ENCODE measurements around the gene TMEM234.
A peak's percentile ranks its signal among the peaks of the same experiment; 100 is the strongest.

The TMEM234 gene

DNA sequence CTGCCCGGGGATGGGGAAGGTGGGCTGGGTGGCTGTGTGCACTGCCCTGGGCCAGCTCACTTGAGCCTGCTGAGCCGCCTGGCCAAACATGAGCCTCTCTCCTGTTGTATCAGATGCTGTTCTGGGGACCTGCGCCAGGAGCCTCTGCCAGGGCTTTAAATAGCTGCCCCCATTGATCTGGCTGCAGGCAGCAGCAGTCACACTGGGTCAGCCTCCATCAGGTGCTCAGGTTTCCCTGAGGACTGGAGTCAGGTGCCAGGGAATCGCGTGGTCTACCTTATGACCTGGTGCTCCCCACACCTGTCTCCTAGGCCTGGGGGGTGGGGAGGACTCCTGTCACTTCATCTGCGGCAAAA is 22.5 kb downstream of the TMEM234 start:
- no peak for DNase-seq (ENCODE audit: low read depth)

GRCh38 chr1:32199043-32199716 is 23.0 kb downstream of the TMEM234 start:
- no peak for DNase-seq (ENCODE audit: low read depth)

DNA sequence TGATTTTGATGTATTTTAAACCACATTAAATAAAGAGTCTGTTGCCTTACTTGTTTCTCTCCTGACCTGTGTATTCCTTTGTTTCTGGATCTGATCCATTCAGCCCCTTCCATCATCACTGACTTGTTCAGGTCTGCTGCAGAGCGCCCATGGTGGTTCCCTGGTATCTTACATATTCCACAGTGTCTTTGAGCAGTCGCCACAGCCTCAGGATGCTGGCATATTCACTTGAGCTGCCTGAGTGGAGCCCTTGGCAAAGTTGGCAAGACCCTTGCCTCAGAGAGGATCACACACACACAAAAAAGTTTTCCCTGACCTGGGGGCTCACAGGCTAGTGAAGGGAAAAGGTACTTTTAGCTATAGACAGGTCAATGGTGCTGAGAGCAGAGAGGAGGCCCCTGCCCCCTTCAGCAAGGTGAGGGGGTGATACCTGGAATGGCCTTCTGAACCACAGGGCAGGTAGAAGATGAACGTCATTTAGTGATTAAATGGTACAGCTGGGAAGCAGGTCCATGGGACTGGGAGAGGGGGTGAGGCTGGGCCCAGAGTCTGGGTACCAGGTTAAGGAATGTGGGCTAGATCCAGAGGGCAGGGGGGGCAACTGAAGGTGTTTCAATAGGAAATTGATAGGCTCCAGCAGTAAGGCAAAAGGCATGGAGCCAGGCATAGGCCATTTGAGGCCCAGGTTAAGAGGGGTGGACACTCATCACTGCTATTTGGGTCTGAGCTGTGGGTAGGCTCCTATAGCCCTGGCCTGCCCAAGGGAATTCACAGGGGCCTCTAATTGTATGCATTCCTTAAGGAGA is 23.7 kb downstream of the TMEM234 start:
- DNase-seq (ENCODE audit: low read depth) = no peak

GRCh38 chr1:32197837-32198236 is 24.3 kb downstream of the TMEM234 start:
- DNase-seq (ENCODE audit: low read depth) = no peak

DNA sequence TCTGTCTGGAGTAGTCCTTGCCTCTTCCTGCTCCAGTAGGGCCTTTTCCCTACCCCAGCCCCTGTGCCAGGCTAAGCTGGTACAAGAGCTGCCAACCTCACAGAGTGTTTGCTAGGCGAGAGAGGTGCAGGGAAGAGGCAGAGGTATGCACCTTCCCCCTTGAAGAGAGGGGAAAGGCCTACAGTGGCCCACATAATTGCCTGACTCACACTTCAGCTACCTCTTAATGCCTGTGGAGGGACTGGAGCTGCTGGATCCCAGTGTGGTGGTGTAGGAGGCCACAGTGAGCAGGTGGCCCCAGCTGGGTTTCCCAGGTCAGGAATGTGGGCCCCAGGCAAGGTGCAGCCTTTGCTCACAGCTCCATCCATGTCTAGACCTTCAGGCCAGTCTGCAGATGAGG is 25.1 kb downstream of the TMEM234 start:
- DNase-seq (ENCODE audit: low read depth) = no peak

DNA sequence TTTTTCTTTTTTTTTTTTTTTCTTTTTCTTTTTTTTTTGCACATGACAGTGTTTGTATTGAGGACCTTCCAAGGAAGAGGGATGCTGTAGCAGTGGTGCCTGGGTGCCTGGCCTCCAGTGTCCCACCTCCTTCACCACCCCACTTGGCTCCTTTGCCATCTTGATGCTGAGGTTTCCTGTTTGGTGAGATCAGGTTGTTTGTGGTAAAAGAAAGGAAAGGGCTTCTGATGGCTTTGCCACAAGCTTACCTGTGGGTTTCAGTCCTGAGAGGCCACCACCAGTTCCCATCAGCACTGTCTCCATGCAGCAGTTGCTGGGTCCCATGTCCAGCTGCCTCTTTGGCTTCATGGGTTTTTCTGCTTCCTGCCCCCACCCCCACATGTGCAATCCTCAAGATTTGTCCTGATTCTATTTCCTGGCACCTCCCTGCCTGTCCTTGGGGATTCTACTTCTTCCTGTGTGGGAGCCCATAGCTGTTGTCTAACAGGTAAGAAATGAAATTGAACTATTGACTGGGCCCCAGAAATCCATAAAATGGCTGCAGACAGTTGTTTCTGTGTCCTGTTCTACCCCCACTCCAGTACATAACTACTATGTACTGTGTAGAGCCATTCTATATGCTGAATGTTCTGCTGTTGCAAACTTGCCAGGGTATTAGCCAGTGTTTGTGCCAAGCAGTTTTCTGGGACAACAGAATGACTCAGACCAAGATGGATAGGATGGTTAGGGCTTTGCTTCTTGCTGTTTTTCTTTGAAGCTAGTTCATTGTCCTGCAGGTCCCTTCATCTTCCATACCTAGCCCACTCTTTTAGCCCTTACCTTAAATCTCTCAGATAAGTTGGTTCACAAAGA is 26.0 kb downstream of the TMEM234 start:
- peak; percentile 46 for DNase-seq (ENCODE audit: low read depth)

GRCh38 chr1:32195531-32195930 is 26.6 kb downstream of the TMEM234 start:
- DNase-seq (ENCODE audit: low read depth) = no peak

DNA sequence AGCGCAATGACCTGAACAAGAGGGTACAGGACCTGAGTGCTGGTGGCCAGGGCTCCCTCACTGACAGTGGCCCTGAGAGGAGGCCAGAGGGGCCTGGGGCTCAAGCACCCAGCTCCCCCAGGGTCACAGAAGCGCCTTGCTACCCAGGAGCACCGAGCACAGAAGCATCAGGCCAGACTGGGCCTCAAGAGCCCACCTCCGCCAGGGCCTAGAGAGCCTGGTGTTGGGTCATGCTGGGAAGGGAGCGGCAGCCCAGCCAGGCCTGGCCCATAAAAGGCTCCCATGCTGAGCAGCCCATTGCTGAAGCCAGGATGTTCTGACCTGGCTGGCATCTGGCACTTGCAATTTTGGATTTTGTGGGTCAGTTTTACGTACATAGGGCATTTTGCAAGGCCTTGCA is 27.2 kb downstream of the TMEM234 start:
- DNase-seq (ENCODE audit: low read depth) = no peak

DNA sequence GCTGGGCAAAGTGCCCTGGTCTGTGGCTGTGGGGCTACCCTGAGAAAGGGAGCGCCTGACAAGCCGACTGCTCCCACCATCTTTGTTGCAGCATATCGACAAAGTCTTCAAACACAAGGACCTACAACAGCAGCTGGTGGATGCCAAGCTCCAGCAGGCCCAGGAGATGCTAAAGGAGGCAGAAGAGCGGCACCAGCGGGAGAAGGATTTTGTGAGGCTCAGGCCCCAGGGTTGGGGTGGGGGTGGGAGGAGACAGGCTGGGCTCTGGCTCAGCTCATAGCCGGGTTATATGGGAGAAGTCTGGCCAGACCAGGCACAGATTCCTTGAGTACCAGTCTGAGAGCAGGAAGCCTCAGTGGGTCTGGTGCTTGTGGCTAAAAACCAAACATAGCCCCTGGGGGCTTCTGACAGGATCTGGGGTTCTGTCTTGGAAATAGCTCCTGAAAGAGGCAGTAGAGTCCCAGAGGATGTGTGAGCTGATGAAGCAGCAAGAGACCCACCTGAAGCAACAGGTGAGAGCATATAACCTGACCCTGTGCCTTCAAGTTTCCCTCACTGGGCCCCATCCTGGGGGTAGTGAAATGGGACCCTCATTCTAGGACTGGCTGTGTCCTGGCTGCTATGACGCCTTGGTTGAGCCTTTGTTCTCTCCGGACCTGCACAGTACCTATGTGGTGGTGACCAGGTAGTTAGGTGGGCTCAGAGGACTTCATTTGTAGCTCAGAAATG is 29.8 kb downstream of the TMEM234 start:
- no peak for DNase-seq (ENCODE audit: low read depth)

- DNase-seq (ENCODE audit: low read depth) = no peak
These were observed 34.3 kb downstream of the TMEM234 start for GRCh38 chr1:32187850-32188249.

GRCh38 chr1:32186491-32186890 is 35.7 kb downstream of the TMEM234 start:
- no peak for DNase-seq (ENCODE audit: low read depth)

DNA sequence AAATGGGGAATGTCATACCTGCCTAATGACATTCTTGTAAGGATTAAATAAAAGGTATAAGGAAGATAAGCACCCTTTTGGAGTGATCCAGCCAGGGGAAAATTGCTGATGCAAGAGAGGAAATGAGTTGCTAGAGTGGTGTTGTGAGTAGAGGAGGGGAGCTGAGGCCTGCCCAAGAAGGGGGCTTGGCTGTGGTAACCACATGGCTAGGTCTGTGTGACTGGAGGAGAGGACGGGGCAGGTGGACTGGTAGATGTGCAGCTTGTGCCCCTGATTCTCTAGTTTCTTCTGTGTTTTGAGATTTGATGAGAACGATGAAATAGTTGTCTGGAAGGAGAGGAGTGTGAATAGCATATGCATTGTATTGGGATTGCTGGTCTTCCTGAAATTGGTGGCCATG is 36.1 kb downstream of the TMEM234 start:
- DNase-seq (ENCODE audit: low read depth) = no peak

- no peak for DNase-seq (ENCODE audit: low read depth)
These were observed 37.5 kb downstream of the TMEM234 start for GRCh38 chr1:32184650-32185049.

DNA sequence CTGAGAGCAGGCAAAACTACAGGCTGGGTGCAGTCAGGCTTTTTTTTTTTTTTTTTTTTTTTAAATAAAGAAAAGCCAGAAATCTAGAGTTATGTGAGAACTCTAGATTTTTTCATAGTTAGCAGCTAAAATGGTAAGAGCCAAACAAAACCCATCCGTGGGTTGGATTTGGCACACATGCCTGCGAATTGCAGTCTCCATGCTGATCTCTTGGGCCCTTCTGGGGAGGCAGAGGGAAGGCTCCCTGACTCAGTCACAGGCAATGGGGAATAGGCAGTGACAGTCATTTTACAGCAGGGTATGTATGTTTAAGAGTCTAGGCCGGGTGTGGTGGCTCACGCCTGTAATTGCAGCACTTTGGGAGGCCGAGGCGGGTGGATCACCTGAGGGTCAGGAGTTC is 40.1 kb downstream of the TMEM234 start:
- no peak for DNase-seq (ENCODE audit: low read depth)

DNA sequence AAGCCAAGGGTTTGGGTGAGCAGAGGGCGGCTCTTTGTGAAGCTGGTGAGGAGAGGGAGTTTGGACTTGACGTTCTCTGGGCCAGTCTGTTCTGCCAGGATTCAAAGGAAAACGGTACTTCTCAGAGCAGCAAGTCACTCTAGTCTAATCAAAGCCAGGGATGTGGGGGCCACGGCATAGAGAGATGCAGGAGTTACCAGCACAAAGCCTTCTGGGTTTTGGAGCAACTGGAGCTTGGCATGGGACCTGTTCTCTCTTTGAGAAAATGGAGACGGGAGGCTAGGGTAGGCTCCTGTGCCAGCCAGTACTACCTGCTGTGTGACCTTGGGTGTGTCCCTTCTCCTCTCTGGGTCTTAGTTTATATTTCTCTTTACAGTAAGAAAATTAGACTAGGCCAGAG is 40.6 kb downstream of the TMEM234 start:
- no peak for DNase-seq (ENCODE audit: low read depth)

- DNase-seq (ENCODE audit: low read depth) = no peak
These were observed 41.1 kb downstream of the TMEM234 start for GRCh38 chr1:32181065-32181464.

DNA sequence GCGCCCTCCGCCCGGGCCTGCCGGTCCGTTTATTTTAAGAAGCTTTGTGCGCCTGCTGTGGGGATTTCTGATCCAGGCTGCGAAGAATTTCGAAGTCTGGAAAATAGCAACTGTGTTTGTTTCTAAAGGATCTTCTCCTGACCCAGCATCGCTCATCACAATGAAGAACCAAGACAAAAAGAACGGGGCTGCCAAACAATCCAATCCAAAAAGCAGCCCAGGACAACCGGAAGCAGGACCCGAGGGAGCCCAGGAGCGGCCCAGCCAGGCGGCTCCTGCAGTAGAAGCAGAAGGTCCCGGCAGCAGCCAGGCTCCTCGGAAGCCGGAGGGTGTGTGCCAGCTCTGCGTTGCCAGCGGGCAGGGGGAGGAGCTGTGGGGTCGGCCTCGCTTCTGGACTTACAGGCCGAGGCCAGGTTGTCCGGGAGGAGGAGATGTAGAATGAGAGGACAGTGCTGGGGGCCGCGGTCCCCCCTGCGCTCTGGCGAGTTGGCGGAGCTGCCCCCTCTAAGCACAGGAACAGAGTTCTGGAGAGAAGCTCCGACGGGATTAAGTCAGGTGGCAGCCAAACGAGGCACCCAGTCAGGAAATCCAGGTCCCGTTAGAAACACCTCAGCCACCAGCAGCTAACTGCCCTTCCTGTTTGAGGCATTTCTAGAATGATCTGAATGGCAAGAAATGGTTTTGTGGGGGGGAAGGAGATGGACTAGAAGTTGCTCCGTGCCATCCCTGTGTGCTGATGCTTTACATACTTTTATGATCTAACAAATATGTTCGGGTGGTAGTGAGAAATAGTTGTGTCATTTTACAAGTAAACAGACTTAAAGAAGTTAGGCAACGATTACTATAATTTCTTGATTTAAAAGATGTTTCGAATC is 41.7 kb downstream of the TMEM234 start:
- peak; percentile 77 for DNase-seq (ENCODE audit: low read depth)

- DNase-seq (ENCODE audit: low read depth) = peak; percentile 95
These were observed 42.5 kb downstream of the TMEM234 start, which contains the start of gene TXLNA for GRCh38 chr1:32179443-32180185. TXLNA (plus strand) TSS chr1:32179675; CDS start chr1:32180346, 671 bp downstream.

- no peak for DNase-seq (ENCODE audit: low read depth)
These were observed 43.0 kb downstream of the TMEM234 start for GRCh38 chr1:32179193-32179442.

- DNase-seq (ENCODE audit: low read depth) = no peak
These were observed 43.6 kb downstream of the TMEM234 start for GRCh38 chr1:32178380-32179192.
